NCI-H146 treated with DMSO at 0.1 percent for 48 hours (cell line): ENCODE data around the gene CARF.
"Not testable (repeated sequence)": the region's sequence is repeated elsewhere in the genome, so short reads cannot be mapped to it uniquely, and the experiment has no call there.

Experiments
- DNase-seq: peaks from one replicate; lab custom pipeline; 2025; ENCODE audit not compliant: unreplicated experiment; lab: John Stamatoyannopoulos, UW

The CARF gene

DNA sequence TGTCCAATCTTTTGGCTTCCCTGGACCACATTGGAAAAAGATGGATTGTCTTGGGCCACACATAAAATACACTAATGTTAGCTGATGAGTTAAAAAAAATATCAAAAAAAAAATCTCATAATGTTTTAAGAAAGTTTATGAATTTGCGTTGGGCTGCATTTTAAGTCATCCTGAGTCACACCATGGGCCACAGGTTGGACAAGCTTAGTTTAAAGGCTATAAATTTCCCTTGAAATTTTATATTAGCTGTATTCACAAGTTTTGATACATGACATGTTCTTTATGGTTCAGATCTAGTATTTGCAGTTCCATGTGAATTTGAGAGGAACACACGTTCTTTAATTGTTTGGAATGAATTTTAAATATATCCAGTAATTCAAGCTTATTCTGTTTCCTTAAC is 21.9 kb downstream of the CARF start:
- DNase-seq = no peak

DNA sequence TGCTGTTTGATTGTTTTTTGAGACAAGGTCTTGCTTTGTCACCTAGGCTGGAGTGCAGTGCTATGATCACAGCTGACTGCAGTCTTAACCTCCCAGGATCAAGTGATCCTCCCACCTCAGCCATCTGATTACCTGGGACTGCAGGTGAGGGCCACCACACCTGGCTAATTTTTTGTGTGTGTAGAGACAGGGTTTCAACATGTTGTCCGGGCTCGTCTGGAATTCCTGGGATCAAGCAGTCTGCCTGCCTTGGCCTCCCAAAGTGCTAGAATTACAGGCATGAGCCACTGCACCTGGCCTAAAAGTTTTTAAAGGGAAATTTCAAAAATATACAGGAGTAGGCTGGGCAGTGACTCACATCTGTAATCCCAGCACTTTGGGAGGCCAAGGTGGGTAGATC is 22.4 kb downstream of the CARF start:
- DNase-seq = no peak

DNA sequence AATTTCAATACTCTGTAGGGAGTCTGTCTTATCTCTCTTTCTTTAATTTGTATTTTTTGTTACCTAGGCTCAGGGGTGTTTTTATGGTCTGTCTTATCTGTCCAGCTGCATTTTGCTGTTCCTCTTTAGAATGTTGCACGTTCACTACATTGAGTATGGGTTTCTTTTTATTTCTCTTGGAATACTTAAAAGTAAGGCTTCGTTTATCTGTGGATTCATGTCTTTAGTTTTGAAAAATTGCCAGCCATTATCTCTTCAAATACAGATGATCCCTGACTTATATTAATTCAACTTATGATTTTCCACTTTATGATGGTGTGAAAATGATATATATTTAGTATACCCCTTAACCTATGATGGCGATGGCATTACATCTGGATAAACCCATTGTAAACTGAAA is 26.9 kb downstream of the CARF start:
- DNase-seq = no peak

DNA sequence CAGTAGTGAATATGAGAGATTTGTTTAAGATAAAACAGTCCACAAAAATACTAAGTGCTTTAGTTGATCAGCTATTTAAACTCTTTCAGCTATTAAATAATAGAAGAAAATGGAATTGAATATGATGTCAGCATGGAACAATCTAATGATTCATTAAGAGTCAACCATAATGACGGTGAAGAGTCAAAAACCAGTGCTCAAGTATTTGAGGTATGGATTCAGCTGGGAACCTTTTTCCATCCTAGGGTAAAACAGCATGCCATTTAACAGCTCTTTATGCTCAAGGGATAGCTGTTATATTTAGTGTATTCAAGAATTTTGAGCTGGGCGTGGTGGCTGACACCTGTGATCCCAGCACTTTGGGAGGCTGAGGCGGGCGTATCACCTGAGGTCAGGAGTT is 29.7 kb downstream of the CARF start:
- DNase-seq = no peak

DNA sequence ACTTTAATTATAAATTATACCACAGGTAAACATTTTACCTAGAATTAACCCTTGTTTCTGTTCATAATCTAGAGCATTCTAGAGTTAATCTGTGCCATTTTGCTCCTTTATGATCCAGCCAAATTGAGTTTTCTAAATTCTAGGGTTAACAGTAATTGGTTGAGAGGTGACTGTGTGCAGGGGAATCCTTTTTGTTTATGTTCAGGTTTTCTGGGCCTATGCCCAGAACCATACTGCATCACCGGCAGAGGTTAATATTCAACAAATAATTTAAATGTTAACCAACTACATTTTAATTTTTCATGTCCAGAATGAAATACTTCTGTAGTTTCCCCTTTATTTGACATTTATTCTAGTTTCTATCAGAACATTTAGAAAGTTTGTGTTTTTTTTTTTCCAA is 32.3 kb downstream of the CARF start:
- DNase-seq = no peak

DNA sequence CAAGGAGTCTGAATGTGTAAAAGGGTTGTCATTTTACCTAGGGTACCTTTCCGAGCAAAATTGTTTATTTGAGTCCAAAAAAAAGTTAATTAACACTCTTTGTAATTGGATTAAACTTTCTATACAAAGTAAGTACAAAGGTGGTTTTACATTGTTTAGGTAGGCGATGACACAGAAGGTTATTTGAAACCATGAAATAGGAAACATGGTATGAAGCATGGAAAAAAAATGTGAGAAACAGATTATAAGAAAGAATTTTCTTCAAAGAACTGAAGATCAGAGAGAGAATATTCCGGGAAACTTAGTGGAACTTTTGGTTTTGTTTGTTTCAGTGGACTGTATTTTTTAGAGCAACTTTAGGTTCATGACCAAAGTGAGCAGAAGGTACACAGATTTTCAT is 32.7 kb downstream of the CARF start:
- DNase-seq = no peak

DNA sequence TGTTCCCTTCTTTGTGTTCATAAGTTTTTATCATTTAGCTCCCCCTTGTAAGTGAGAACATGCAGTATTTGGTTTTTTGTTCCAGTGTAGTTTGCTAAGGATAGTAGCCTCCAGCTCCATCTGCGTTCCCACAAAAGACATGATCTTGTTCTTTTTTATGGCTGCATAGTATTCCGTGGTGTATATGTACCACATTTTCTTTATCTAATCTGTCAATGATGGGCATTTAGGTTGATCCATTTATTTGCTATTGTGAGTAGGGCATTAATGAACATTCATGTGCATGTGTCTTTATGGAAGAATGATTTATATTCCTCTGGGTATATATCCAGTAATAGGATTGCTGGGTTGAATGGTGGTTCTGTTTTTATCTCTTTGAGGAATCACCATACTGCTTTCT is 33.4 kb downstream of the CARF start:
- DNase-seq = no peak

DNA sequence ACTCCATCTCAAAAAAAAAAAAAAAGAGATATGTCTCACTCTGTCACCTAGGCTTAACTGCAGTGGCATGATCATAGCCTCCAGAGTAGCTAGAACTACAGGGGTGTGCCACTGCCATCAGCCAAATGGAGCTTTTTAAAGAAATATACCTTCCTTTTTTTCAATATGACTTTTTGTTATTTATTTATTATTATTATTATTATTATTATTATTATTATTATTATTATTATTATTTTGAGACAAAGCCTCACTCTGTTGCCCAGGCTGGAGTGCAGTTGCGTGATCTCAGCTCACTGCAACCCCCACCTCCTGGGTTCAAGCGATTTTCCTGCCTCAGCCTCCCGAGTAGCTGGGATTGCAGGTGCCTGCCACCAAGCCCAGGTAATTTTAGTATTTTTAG is 37.3 kb downstream of the CARF start:
- DNase-seq = not testable (repeated sequence)

DNA sequence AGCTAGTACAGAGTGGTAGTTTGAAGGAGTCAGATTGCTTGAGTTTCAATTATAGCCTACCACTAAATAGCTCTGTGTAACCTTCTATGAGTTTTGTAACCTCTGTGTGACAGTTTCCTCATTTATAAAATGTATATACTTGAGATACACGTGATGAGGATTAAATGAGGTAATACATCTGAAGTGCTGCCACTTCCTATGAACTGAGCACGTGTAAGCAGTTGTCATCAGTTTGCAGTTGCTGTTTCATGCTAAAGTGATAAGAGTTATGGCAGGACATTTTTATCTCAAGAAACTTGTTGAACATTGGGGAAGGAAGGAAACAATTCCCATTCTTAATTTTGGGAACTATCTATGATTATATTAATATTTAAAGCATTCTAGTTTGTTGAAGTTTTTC is 38.5 kb downstream of the CARF start:
- DNase-seq = no peak

DNA sequence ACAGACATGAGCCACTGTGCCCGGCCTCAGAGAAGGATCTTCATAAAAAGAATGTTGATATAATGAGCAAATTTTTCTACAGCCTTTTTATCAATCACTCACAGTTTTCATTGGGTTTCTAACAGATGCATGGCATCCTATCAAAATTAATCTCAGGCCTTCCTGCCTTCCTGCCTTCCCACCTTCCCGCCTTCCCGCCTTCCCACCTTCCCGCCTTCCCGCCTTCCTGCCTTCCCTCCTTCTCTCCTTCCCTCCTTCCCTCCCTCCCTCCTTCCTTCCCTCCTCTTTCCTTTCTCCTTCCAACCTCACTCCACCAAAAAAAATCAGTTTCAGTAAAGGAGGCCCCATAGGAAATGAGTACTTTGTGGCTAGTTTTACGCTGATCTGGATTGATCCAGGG is 48.4 kb downstream of the CARF start:
- DNase-seq = no peak

DNA sequence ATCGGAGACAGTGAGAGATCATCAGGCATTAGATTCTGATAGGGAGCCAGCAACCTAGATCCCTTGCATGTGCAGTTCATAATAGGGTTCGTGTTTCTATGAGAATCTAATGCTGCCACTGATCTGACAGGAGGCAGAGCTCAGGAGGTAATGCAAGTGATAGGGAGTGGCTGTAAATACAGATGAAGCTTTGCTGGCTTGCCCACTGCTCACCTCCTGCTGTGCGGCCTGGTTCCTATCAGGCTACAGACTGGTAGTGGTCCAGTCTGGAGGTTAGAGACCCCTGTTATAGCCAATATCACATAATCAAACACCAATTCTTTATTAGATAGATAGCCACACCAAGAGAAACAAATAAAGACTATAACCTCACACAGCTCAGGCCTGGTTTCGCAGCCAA is 51.6 kb downstream of the CARF start:
- no peak for DNase-seq

DNA sequence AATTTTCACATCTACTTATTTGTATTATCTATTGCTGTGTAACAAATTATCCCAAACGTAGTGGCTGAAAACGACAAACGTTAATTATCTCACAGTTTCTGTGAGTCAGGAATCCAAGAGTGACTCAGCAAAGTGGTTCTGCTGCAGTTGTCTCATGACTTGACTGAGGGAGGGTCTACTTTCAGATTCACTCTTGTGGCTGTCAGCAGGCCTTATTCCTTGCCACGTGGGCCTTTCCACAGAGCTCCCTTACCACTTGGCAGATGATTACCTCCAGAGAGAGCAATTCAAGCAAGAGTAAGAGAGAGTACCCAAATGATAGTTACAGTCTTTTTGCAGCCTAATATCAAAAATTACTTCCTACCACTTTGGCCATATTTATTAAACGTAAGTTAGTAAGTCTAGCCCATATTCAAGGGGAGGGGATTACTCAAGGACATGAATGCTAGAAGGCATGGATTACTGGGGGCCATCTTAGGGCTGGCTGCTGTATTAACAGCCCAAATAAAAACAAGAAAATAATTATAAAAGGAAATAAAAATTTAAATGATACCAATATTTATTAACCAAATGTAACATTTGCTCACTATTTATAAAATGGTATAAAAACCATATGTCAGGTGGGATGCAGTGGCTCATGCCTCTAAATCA is 53.9 kb downstream of the CARF start:
- DNase-seq = no peak

DNA sequence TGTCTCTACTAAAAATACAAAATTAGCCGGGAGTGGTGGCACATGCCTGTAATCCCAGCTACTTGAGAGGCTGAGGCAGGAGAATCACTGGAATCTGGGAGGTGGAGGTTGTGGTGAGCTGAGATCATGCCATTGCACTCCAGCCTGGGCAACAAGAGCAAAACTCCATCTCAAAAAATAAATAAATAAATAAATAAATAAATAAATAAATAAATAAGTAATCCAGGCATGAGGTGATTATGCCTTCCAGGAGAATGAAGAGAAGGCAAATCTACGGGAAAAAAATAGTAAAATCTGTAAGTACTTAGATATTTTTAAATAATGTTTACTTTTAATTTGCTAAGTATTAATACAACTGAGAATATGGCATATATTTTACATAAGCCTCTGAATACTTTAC is 57.3 kb downstream of the CARF start:
- not testable (repeated sequence) for DNase-seq

DNA sequence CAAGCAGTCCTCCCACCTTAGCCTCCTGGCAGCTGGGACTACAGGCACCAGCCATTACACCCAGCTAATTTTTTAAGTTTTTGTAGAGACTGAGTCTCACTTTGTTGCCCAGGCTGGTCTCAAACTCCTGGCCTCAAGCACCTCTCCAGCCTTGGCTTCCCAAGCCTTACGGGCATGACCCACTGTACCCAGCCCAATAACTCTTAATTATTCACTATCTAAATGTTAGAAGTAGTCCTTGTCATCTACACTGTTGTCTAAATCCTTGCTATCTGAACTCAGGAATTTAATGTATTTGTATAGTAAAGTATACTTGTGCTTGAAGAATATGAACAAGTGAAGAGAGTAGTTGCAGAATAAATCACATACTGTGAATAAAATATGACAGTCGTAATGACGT is 64.7 kb downstream of the CARF start:
- no peak for DNase-seq

DNA sequence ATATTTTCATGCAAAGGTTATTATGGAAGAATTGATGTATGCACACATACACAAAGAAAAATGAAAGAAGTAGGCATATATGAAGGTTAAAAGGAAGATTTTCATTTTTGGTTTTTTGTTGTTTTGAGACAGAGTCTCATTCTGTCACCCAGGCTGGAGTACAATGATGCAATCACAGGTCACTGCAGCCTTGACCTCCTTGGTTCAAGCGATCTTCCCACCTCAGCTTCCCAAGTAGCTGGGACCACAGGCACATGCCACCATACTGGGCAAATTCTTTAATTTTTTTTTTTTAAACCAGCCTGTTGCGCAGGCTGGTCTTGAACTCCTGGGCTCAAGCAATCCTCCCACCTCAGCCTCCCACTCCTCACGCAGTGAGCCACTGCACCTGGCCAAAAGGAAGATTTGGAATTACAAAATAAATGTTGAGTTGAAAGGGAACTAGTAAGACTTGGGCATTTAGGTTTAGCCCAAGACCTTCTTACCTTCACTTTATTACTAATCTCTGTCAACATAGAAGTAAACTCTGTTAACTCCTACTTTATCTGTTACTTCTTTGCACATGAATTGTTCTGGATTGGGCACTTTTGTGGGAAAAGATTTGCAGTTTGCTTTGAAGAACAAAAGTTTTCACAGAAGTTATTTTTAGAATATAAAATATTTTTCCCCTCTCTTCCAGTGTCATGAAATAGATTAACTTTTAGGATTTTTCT is 70.9 kb downstream of the CARF start:
- no peak for DNase-seq

DNA sequence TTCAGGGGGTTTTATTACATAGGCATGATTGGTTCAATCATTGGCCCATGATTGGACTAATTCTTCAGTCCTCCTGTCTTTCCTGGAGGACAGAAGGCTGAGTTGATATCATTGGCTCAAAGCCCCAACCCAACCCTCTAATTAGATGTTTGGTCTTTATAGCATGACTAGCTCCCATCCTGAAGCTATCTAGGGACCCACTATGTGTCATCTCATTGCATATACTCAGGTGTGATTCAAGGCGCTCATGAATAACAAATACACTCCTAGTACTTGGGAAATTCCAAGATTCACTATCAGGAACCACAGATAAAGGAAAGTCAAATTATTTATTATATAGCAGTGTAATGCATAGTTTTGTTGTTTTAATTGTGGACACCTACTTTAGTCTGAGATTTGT is 77.7 kb downstream of the CARF start:
- DNase-seq = no peak

DNA sequence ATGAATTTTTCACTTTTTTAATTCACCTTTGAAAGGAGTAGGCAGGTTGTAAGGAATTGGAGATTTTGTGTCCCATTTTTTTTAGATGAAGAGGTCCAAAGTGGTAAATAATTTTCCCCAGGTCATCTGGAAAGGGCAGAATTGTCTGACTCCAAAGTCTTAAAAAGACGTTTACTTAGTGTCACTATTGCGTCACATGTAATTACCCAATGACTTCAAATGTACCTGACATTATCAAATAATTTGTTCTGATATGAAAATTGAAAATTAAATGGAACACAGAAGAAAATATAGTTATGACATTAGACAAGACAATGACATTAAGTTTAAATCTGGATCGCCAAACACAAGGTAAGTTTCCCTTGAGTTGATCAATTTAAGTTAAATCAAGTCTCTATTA is 78.4 kb downstream of the CARF start:
- DNase-seq = no peak

DNA sequence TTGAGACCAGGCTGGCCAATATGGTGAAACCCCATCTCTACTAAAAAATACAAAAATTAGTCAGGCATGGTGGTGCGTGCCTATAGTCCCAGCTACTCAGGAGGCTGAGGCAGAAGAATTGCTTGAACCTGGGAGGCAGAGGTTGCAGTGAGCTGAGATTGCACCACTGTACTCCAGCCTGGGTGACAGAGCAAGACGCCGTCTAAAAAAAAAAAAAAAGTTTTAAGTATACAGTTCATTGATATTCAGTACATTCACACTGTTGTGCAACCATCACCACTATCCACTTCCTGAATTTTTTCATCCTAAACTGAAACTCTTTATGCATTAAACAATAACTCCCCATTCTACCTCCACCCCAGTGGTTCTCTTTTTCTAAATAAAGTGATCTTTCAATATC is 85.0 kb downstream of the CARF start:
- not testable (repeated sequence) for DNase-seq

DNA sequence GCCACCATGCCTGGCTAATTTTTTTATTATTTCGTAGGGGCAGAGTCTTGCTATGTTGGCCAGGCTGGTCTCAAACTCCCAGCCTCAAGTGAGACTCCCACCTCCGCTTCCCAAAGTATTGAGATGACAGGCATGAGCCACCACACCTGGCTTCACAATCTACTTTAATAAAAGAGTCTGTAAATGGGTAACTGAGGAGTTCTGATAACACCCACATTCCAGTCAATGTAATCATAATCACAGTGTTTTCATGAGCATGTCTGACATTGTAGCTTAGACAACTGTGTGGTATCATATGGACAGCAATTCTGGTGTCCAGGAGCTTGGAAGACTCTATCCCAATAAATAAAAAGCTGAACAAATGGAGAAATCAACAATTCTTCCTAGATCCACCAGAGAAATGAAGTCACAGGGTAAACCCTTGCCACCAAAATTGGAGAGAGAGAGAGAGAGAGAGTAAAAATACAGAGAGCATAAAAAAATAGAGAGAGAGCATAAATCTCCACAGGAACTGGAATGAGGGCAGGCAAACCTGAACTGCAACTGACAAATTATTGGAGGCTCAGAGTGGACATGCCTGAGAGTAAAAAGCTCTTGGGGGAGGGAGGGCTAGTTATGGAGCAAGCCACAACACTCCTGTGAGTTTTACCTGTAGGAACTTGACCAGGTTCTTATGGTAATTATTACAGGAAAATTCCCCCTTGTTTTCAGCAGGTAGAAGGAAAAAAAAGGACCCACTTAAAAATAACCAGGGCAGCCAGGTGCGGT is 90.2 kb downstream of the CARF start:
- no peak for DNase-seq

DNA sequence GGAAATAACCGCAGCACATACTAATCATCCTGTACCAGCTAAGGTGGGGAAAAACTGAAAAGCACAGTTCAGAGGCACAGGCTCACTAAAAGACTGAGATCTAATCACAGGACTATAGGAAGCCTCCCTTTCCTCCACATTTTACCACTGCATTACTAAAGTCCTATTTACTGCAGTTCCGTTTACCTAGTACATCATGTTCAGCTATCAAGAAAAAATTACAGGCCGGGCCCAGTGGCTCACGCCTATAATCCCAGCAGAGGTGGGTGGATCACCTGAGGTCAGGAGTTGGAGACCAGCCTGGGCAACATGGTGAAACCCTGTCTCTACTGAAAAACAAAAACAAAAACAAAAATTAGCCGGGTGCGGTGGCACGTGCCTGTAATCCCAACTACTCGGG is 91.6 kb downstream of the CARF start:
- no peak for DNase-seq

DNA sequence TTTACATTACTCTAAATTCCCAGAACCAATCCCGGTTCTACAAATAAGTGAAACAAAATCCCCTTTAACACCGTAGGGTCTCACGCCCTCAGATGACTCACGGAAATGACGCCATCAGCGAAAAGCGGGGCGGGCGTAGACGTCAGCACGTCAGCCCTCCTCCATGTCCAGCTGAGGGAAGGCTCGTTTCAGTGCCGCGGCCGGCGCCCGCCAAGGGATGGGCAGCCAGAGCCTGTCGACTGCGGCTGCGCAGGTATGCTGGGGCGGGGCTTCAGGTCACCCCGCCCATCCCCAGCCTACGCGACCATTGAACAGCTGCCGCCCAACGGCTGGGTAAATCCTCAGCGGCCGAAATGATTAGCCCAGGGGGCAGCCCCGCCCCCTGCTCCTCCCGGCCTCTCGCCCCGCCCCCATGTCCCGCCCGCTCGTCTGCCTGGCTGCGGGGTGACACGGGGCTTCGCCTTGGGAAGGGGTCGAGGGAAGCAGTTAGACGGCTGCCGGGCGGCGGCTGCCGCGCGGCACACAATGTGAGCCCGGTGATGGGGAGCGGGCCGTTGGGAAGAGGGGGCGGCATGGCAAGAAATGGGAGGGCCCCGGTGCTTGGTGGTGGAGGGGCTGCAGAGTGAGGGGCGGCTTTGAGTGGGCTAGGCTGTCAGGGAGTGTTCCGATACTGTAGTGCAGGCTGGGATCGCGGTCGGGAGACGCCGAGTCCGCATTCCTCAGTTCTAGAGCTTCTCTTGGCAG is 102.6 kb downstream of the CARF start, which contains the start of gene NBEAL1:
Gene NBEAL1, plus strand, starts transcription at position 420 of the 744 bp plus-strand sequence. CDS start 1,510 bp downstream, outside the sequence.
- peak; percentile 85 for DNase-seq
